Measurements from ENCODE around the gene FREM2.

The FREM2 gene

GRCh38 chr13:38703255-38703654, 16.4 kb downstream of the FREM2 start:
- Histone ChIP-seq H3K36me3 (ENCODE audit: control insufficient read depth in 2 of 2, insufficient read depth in 2 of 2, low read length in 2 of 2) (no peaks in the 10 kb centered on the region), H3K4me3 (ENCODE audit: low read length in 2 of 2) (no peak overlapping the region), H3K4me1 (ENCODE audit: control insufficient read depth in 2 of 2, insufficient read depth in 2 of 2, low read length in 2 of 2) (no peaks in the 10 kb centered on the region), H3K27me3 (ENCODE audit: control insufficient read depth in 2 of 2, insufficient read depth in 2 of 2, low read length in 2 of 2) (no peaks in the 10 kb centered on the region), H3K9ac (ENCODE audit: low read depth in 1 of 2, low read length in 2 of 2) (no peak overlapping the region), H3K9me3 (ENCODE audit: control insufficient read depth in 2 of 2, low read length in 2 of 2) (no peaks in the 10 kb centered on the region), H3K27ac (ENCODE audit: low read depth in 2 of 2, low read length in 2 of 2) (no peak overlapping the region)

- H3K4me3 ChIP-seq (ENCODE audit: low read length in 2 of 2), result no peak overlapping the region
- no peaks in the 10 kb centered on the region for H3K27me3 ChIP-seq (ENCODE audit: control insufficient read depth in 2 of 2, insufficient read depth in 2 of 2, low read length in 2 of 2)
- H3K9me3 ChIP-seq (ENCODE audit: control insufficient read depth in 2 of 2, low read length in 2 of 2), result no peaks in the 10 kb centered on the region
- no peak overlapping the region for H3K27ac ChIP-seq (ENCODE audit: low read depth in 2 of 2, low read length in 2 of 2)
- no peaks in the 10 kb centered on the region for H3K4me1 ChIP-seq (ENCODE audit: control insufficient read depth in 2 of 2, insufficient read depth in 2 of 2, low read length in 2 of 2)
- no peak overlapping the region for H3K9ac ChIP-seq (ENCODE audit: low read depth in 1 of 2, low read length in 2 of 2)
- no peaks in the 10 kb centered on the region for H3K36me3 ChIP-seq (ENCODE audit: control insufficient read depth in 2 of 2, insufficient read depth in 2 of 2, low read length in 2 of 2)
Observed at GRCh38 chr13:38705365-38705764, 18.5 kb downstream of the FREM2 start.

DNA sequence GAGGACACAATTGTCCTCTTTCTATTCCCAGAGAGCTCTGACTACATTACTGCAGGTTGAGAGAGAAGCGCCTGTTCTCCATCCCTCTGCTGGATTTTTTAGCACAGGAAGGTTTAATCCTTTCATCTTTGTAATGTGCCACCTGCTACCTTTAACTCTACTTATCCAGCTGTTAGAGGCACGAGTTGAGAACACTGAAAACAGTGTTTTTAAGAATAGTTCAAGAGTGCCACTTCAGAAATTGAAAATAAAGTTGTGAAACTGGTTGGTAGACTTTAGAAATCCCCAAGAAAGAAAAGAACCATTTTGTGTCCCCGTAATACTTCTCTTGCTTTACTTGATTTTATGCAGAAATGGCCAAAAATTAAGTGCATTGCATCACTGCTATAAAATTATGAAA, 20.6 kb downstream of the FREM2 start:
- Histone ChIP-seq H3K27ac (ENCODE audit: low read depth in 2 of 2, low read length in 2 of 2) (no peak overlapping the region), H3K4me1 (ENCODE audit: control insufficient read depth in 2 of 2, insufficient read depth in 2 of 2, low read length in 2 of 2) (no peaks in the 10 kb centered on the region), H3K4me3 (ENCODE audit: low read length in 2 of 2) (no peak overlapping the region), H3K9me3 (ENCODE audit: control insufficient read depth in 2 of 2, low read length in 2 of 2) (no peaks in the 10 kb centered on the region), H3K36me3 (ENCODE audit: control insufficient read depth in 2 of 2, insufficient read depth in 2 of 2, low read length in 2 of 2) (no peaks in the 10 kb centered on the region), H3K9ac (ENCODE audit: low read depth in 1 of 2, low read length in 2 of 2) (no peak overlapping the region), H3K27me3 (ENCODE audit: control insufficient read depth in 2 of 2, insufficient read depth in 2 of 2, low read length in 2 of 2) (no peaks in the 10 kb centered on the region)

- H3K27ac ChIP-seq (ENCODE audit: low read depth in 2 of 2, low read length in 2 of 2), result no peak overlapping the region
- no peaks in the 10 kb centered on the region for H3K36me3 ChIP-seq (ENCODE audit: control insufficient read depth in 2 of 2, insufficient read depth in 2 of 2, low read length in 2 of 2)
Observed at GRCh38 chr13:38713046-38713445, 26.2 kb downstream of the FREM2 start.

DNA sequence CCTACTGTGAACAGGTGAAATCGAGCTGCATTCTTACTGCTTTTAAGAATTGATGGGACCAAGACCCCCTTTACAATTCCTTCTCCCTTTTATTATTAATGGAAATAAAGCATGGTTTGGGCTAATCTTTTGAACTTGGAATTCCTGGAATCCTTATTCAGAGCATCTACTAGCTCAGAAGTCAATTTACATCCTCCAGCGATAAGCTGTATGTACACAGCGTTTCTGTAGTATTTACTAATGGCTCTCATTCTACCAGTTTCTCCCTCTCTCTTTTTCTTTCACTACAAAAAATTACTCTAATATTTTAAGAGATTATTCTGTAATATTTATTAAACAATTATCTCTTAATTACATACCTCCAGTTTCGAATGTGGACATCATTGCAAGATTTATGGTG, 31.5 kb downstream of the FREM2 start:
- H3K9ac ChIP-seq (ENCODE audit: low read depth in 1 of 2, low read length in 2 of 2), result no peak overlapping the region
- H3K9me3 ChIP-seq (ENCODE audit: control insufficient read depth in 2 of 2, low read length in 2 of 2), result no peaks in the 10 kb centered on the region
- H3K27me3 ChIP-seq (ENCODE audit: control insufficient read depth in 2 of 2, insufficient read depth in 2 of 2, low read length in 2 of 2), result no peaks in the 10 kb centered on the region
- H3K36me3 ChIP-seq (ENCODE audit: control insufficient read depth in 2 of 2, insufficient read depth in 2 of 2, low read length in 2 of 2), result no peaks in the 10 kb centered on the region
- H3K4me3 ChIP-seq (ENCODE audit: low read length in 2 of 2), result no peak overlapping the region
- no peak overlapping the region for H3K27ac ChIP-seq (ENCODE audit: low read depth in 2 of 2, low read length in 2 of 2)
- no peaks in the 10 kb centered on the region for H3K4me1 ChIP-seq (ENCODE audit: control insufficient read depth in 2 of 2, insufficient read depth in 2 of 2, low read length in 2 of 2)

More at GRCh38 chr13:38713046-38713445, 26.2 kb downstream of the FREM2 start:
- Histone ChIP-seq H3K27me3 (ENCODE audit: control insufficient read depth in 2 of 2, insufficient read depth in 2 of 2, low read length in 2 of 2) (no peaks in the 10 kb centered on the region), H3K9ac (ENCODE audit: low read depth in 1 of 2, low read length in 2 of 2) (no peak overlapping the region), H3K4me3 (ENCODE audit: low read length in 2 of 2) (no peak overlapping the region), H3K4me1 (ENCODE audit: control insufficient read depth in 2 of 2, insufficient read depth in 2 of 2, low read length in 2 of 2) (no peaks in the 10 kb centered on the region), H3K9me3 (ENCODE audit: control insufficient read depth in 2 of 2, low read length in 2 of 2) (no peaks in the 10 kb centered on the region)

GRCh38 chr13:38730332-38730731, 43.5 kb downstream of the FREM2 start:
- no peak overlapping the region for H3K27ac ChIP-seq (ENCODE audit: low read depth in 2 of 2, low read length in 2 of 2)
- no peaks in the 10 kb centered on the region for H3K36me3 ChIP-seq (ENCODE audit: control insufficient read depth in 2 of 2, insufficient read depth in 2 of 2, low read length in 2 of 2)
- no peak overlapping the region for H3K4me3 ChIP-seq (ENCODE audit: low read length in 2 of 2)
- H3K27me3 ChIP-seq (ENCODE audit: control insufficient read depth in 2 of 2, insufficient read depth in 2 of 2, low read length in 2 of 2), result no peaks in the 10 kb centered on the region
- no peaks in the 10 kb centered on the region for H3K9me3 ChIP-seq (ENCODE audit: control insufficient read depth in 2 of 2, low read length in 2 of 2)
- H3K9ac ChIP-seq (ENCODE audit: low read depth in 1 of 2, low read length in 2 of 2), result no peak overlapping the region
- H3K4me1 ChIP-seq (ENCODE audit: control insufficient read depth in 2 of 2, insufficient read depth in 2 of 2, low read length in 2 of 2), result no peaks in the 10 kb centered on the region

DNA sequence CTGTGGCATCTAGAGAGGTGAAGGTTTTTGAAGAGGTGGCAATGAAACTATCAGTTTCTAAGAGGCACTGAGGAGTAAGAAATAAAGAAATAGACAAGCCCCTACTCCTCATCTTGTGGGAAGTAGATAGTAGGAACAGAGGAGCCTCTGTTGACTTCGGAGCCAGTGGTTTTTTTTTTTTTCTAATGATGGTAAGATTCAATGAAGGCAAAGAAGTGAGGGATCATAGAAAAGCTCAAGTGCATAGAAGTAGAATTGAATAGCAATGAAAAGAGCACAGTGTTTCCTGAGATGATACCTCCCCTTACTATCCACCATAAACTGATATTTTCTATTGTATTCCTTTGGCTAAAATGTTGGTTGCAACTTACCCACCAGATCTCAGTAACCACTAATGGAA, 46.3 kb downstream of the FREM2 start:
- H3K9ac ChIP-seq (ENCODE audit: low read depth in 1 of 2, low read length in 2 of 2), result no peak overlapping the region
- no peaks in the 10 kb centered on the region for H3K4me1 ChIP-seq (ENCODE audit: control insufficient read depth in 2 of 2, insufficient read depth in 2 of 2, low read length in 2 of 2)
- H3K27ac ChIP-seq (ENCODE audit: low read depth in 2 of 2, low read length in 2 of 2), result no peak overlapping the region
- no peaks in the 10 kb centered on the region for H3K27me3 ChIP-seq (ENCODE audit: control insufficient read depth in 2 of 2, insufficient read depth in 2 of 2, low read length in 2 of 2)
- no peaks in the 10 kb centered on the region for H3K36me3 ChIP-seq (ENCODE audit: control insufficient read depth in 2 of 2, insufficient read depth in 2 of 2, low read length in 2 of 2)
- no peaks in the 10 kb centered on the region for H3K9me3 ChIP-seq (ENCODE audit: control insufficient read depth in 2 of 2, low read length in 2 of 2)
- H3K4me3 ChIP-seq (ENCODE audit: low read length in 2 of 2), result no peak overlapping the region

DNA sequence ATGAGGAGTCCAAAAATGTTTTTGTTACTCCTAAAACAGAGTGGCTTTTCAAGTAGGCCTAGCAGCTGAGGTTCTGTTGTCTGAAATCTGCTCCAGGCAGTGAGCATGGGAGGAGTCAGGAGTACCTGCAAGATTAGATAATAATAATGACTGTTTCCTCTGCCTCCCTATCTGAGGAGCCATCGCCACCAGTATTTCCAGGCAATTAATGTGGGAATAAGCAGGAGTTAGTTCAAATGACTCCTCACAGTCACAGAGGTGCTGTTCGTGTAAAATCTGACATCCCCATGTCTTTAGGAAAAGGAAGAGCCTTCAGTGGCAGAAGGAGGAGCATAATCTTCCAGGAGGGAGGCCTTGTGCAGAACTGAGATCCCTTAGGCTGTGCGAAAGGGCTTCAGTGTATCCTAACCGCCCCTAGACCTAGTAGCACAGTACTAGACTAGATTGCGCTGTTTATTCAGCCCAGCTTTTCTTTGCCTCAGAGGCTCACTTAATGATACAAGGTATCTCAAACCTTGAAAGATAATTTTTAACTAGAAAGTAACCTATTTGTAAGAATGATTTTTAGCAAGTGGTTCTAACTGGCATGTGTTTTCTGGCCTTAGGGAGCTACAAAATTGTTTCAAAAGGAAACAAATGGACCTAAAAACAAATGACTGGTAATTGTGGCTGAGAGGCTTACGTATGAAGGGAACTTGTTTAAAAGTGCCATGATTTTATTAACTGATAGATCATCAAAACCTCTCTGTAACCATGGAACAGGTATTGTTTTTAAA, 49.0 kb downstream of the FREM2 start:
- Histone ChIP-seq H3K4me1 (ENCODE audit: control insufficient read depth in 2 of 2, insufficient read depth in 2 of 2, low read length in 2 of 2) (no peaks in the 10 kb centered on the region), H3K27me3 (ENCODE audit: control insufficient read depth in 2 of 2, insufficient read depth in 2 of 2, low read length in 2 of 2) (no peaks in the 10 kb centered on the region), H3K36me3 (ENCODE audit: control insufficient read depth in 2 of 2, insufficient read depth in 2 of 2, low read length in 2 of 2) (no peaks in the 10 kb centered on the region), H3K27ac (ENCODE audit: low read depth in 2 of 2, low read length in 2 of 2) (no peak overlapping the region), H3K9ac (ENCODE audit: low read depth in 1 of 2, low read length in 2 of 2) (no peak overlapping the region), H3K4me3 (ENCODE audit: low read length in 2 of 2) (no peak overlapping the region), H3K9me3 (ENCODE audit: control insufficient read depth in 2 of 2, low read length in 2 of 2) (no peaks in the 10 kb centered on the region)

DNA sequence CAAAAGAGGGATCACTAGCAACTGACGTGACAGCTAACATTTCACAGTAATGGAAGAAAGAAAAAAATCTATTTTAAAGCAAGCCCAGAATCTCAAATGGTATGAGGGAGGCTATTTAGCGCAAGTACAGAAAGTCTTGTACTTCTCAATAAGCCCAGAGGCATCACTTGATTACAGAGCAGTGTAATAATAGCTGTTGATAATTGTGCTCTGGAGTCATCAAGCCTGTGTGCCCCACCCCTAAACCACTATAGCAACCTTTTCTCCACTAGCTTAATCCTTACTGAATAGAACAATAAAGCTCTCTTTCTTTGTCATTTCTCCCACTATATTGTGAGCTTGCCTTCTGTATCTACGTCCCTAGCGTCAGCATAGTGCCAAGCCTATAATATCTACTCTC, 56.6 kb downstream of the FREM2 start:
- H3K27ac ChIP-seq (ENCODE audit: low read depth in 2 of 2, low read length in 2 of 2), result no peak overlapping the region
- no peak overlapping the region for H3K9ac ChIP-seq (ENCODE audit: low read depth in 1 of 2, low read length in 2 of 2)
- H3K9me3 ChIP-seq (ENCODE audit: control insufficient read depth in 2 of 2, low read length in 2 of 2), result no peaks in the 10 kb centered on the region
- H3K4me3 ChIP-seq (ENCODE audit: low read length in 2 of 2), result no peak overlapping the region
- H3K36me3 ChIP-seq (ENCODE audit: control insufficient read depth in 2 of 2, insufficient read depth in 2 of 2, low read length in 2 of 2), result no peaks in the 10 kb centered on the region
- no peaks in the 10 kb centered on the region for H3K27me3 ChIP-seq (ENCODE audit: control insufficient read depth in 2 of 2, insufficient read depth in 2 of 2, low read length in 2 of 2)
- H3K4me1 ChIP-seq (ENCODE audit: control insufficient read depth in 2 of 2, insufficient read depth in 2 of 2, low read length in 2 of 2), result no peaks in the 10 kb centered on the region

GRCh38 chr13:38752686-38753085, 65.8 kb downstream of the FREM2 start:
- H3K9ac ChIP-seq (ENCODE audit: low read depth in 1 of 2, low read length in 2 of 2), result no peak overlapping the region
- peaks cover 0 to 3% of the 10 kb centered on the region in 2 donors for H3K27me3 ChIP-seq (ENCODE audit: control insufficient read depth in 2 of 2, insufficient read depth in 2 of 2, low read length in 2 of 2)
- no peak overlapping the region for H3K27ac ChIP-seq (ENCODE audit: low read depth in 2 of 2, low read length in 2 of 2)
- H3K36me3 ChIP-seq (ENCODE audit: control insufficient read depth in 2 of 2, insufficient read depth in 2 of 2, low read length in 2 of 2), result no peaks in the 10 kb centered on the region
- no peaks in the 10 kb centered on the region for H3K4me1 ChIP-seq (ENCODE audit: control insufficient read depth in 2 of 2, insufficient read depth in 2 of 2, low read length in 2 of 2)
- no peaks in the 10 kb centered on the region for H3K9me3 ChIP-seq (ENCODE audit: control insufficient read depth in 2 of 2, low read length in 2 of 2)
- no peak overlapping the region for H3K4me3 ChIP-seq (ENCODE audit: low read length in 2 of 2)
